PFSK-1 (cell line): ENCODE measurements around the gene PPP2R1B.

Source experiments
- FOXP2 ChIP-seq: optimal IDR thresholded peaks from 2 replicates; pipeline ENCODE3; 2011; ENCODE audit warnings: borderline replicate concordance, control low read depth, inconsistent platforms; ENCODE audit not compliant: insufficient read depth; ENCODE audit errors: extremely low read length, extremely low read depth
- POLR2AphosphoS5 ChIP-seq: IDR thresholded peaks from 2 replicates; pipeline ENCODE4 v1.6.1; 2012; ENCODE audit warnings: low read depth, mild to moderate bottlenecking, control low read depth, low read length, moderate library complexity
- SIN3A ChIP-seq: IDR thresholded peaks from 2 replicates; pipeline ENCODE4 v1.6.1; 2012; ENCODE audit warnings: mild to moderate bottlenecking, low read length, moderate library complexity, borderline replicate concordance; ENCODE audit not compliant: insufficient read depth
- TAF1 ChIP-seq: IDR thresholded peaks from 2 replicates; pipeline ENCODE4 v1.6.1; 2012; ENCODE audit warnings: low read length, control low read depth, borderline replicate concordance; ENCODE audit not compliant: insufficient read depth
- TF ChIP-seq, protein P1 (sequence below), 2 experiments: IDR thresholded peaks; 2 replicates each; pipeline versions ENCODE4 v1.6.1 to v1.8.0; 2011 to 2012; ENCODE audit warnings: low read depth in 2 of 2, low read length in 2 of 2, control low read depth in 1 of 2, inconsistent platforms in 1 of 2, mild to moderate bottlenecking in 1 of 2, moderate library complexity in 1 of 2; ENCODE audit not compliant: insufficient read depth in 1 of 2

Gene PPP2R1B

DNA sequence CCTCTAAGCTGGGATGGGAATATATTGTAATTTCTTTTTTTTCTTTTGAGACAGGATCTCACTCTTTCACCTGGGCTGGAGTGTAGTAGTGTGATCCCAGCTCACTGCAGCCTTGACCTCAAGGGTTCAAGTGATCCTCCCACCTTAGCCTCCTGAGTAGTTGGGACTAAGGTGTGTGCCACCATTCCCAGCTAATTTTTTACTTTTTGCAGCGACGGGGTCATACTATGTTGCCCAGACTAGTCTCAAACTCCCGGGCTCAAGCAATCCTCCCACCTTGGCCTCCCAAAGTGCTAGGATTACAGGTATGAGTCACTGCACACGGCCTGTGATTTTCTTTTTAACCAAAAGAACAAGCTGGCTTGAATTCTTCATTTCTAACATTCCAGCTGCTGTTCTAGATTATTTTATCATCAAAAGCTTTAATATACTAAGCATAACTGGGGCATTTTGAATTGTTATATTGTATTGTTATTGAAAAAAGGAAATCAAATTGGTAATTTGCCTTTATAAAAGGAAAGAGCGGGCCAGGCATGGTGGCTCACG lies 26.8 kb upstream of the PPP2R1B start:
- TF ChIP-seq, protein P1, sequence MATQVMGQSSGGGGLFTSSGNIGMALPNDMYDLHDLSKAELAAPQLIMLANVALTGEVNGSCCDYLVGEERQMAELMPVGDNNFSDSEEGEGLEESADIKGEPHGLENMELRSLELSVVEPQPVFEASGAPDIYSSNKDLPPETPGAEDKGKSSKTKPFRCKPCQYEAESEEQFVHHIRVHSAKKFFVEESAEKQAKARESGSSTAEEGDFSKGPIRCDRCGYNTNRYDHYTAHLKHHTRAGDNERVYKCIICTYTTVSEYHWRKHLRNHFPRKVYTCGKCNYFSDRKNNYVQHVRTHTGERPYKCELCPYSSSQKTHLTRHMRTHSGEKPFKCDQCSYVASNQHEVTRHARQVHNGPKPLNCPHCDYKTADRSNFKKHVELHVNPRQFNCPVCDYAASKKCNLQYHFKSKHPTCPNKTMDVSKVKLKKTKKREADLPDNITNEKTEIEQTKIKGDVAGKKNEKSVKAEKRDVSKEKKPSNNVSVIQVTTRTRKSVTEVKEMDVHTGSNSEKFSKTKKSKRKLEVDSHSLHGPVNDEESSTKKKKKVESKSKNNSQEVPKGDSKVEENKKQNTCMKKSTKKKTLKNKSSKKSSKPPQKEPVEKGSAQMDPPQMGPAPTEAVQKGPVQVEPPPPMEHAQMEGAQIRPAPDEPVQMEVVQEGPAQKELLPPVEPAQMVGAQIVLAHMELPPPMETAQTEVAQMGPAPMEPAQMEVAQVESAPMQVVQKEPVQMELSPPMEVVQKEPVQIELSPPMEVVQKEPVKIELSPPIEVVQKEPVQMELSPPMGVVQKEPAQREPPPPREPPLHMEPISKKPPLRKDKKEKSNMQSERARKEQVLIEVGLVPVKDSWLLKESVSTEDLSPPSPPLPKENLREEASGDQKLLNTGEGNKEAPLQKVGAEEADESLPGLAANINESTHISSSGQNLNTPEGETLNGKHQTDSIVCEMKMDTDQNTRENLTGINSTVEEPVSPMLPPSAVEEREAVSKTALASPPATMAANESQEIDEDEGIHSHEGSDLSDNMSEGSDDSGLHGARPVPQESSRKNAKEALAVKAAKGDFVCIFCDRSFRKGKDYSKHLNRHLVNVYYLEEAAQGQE (IDR thresholded peaks at IDR 0.05; ENCODE audit: insufficient read depth in 1 of 2, low read depth in 2 of 2, low read length in 2 of 2): no peak
- TF ChIP-seq POLR2AphosphoS5 (no peak), TAF1 (no peak), SIN3A (no peak), FOXP2 (no peak)

- TF ChIP-seq, protein P1 (IDR thresholded peaks at IDR 0.05; ENCODE audit: insufficient read depth in 1 of 2, low read depth in 2 of 2, low read length in 2 of 2): no peak
- no peak for TF ChIP-seq POLR2AphosphoS5
- TF ChIP-seq TAF1: no peak
- TF ChIP-seq FOXP2: no peak
These were observed 26.1 kb upstream of the PPP2R1B start for GRCh38 chr11:111792314-111792713.

- TF ChIP-seq, protein P1 (IDR thresholded peaks at IDR 0.05; ENCODE audit: insufficient read depth in 1 of 2, low read depth in 2 of 2, low read length in 2 of 2): no peak
- TF ChIP-seq SIN3A: no peak
- TF ChIP-seq TAF1: no peak
- no peak for TF ChIP-seq POLR2AphosphoS5
- TF ChIP-seq FOXP2: no peak
These were observed 22.3 kb upstream of the PPP2R1B start for GRCh38 chr11:111788464-111788863.

GRCh38 chr11:111788051-111788450 lies 21.9 kb upstream of the PPP2R1B start:
- TF ChIP-seq FOXP2 (no peak), SIN3A (no peak), POLR2AphosphoS5 (no peak), TAF1 (no peak)
- TF ChIP-seq, protein P1 (IDR thresholded peaks at IDR 0.05; ENCODE audit: insufficient read depth in 1 of 2, low read depth in 2 of 2, low read length in 2 of 2): no peak

DNA sequence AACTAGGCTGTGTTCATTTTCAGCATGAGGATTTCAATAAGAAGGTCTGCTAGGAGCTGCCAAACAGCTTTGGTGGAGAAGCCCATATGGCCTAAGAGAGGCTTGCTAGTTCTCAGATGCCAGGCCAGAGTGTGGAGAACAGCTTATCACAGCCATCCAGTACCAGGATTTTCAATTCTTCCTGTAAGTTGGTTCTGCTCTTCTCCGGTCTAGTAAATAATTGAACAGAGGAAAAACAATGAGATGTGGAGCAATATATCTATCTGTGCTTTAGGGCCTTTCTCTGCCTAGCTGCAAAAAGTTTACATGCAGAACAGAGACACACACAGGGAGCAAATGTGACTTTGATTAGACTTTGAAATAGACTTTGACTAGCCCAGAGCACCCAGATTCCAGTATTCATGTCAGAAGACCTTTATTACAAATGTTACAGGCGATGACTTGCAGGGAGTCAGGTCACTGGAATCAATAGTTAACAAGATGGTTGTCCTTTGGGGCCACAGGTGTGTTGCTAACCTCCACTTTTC lies 19.8 kb upstream of the PPP2R1B start:
- no peak for TF ChIP-seq POLR2AphosphoS5
- no peak for TF ChIP-seq FOXP2
- no peak for TF ChIP-seq TAF1
- no peak for TF ChIP-seq SIN3A
- TF ChIP-seq, protein P1 (IDR thresholded peaks at IDR 0.05; ENCODE audit: insufficient read depth in 1 of 2, low read depth in 2 of 2, low read length in 2 of 2): no peak
